K562 (cell line): ENCODE data around the gene VILL. TPM values are rescaled to one million over a fixed set of nuclear protein-coding genes. Genes with fewer than 3 reads are reported as not detected.

Experiments
- ARHGAP35 ChIP-seq: fragments of 450-650 bp; IDR thresholded peaks from 2 replicates; pipeline ENCODE4 v1.6.1; 2018; ENCODE audit not compliant: partially characterized antibody
- CBFA2T3 ChIP-seq: fragments of 450-650 bp; IDR thresholded peaks from 2 replicates; pipeline ENCODE4 v1.6.1; 2017
- CBX3 ChIP-seq, 2 experiments: IDR thresholded peaks; 1 replicate in 1 of 2; 2 replicates in 1 of 2; pipeline ENCODE4 v1.6.1; 2012; ENCODE audit warnings: inconsistent platforms in 2 of 2, low read length in 2 of 2, borderline replicate concordance in 1 of 2, control low read depth in 1 of 2
- DNMT1 ChIP-seq: fragments of 450-650 bp; IDR thresholded peaks from 2 replicates; pipeline ENCODE4 v1.6.1; 2016; ENCODE audit warnings: antibody characterized with exemption, mild to moderate bottlenecking
- EP300 ChIP-seq: IDR thresholded peaks from 2 replicates; pipeline ENCODE4 v1.6.1; 2012; ENCODE audit warnings: low read length, improper control_type of control experiment
- GTF3C2 ChIP-seq: IDR thresholded peaks from 3 replicates; pipeline ENCODE4 v1.6.1; 2011; ENCODE audit warnings: borderline replicate concordance, mild to moderate bottlenecking, moderate library complexity; ENCODE audit not compliant: insufficient read length; ENCODE audit errors: extremely low read depth
- HES1 ChIP-seq: fragments of 450-650 bp; IDR thresholded peaks from 2 replicates; pipeline ENCODE4 v1.6.1; 2016; ENCODE audit warnings: low read depth, mild to moderate bottlenecking, moderate library complexity
- KLF1 ChIP-seq: fragments of 450-650 bp; IDR thresholded peaks from 2 replicates; pipeline ENCODE4 v1.6.1; 2016; ENCODE audit warnings: missing genetic modification characterization, missing compliant biosample characterization
- MAFK ChIP-seq: IDR thresholded peaks from 2 replicates; pipeline ENCODE4 v1.6.1; 2011; ENCODE audit warnings: low read length, improper control_type of control experiment
- MEF2D ChIP-seq: conservative IDR thresholded peaks from 2 replicates; pipeline ENCODE4 v1.6.1; 2016; ENCODE audit warnings: low read depth, missing genetic modification characterization, missing compliant biosample characterization
- MEIS2 ChIP-seq: fragments of 450-650 bp; IDR thresholded peaks from 2 replicates; pipeline ENCODE4 v1.6.1; 2014; ENCODE audit warnings: mild to moderate bottlenecking; ENCODE audit not compliant: partially characterized antibody
- NFRKB ChIP-seq: fragments of 450-650 bp; IDR thresholded peaks from 2 replicates; pipeline ENCODE4 v1.6.1; 2016; ENCODE audit warnings: low read depth
- TEAD4 ChIP-seq, 2 experiments: sonication (generic) in 1 of 2; formaldehyde crosslinking in 1 of 2; IDR thresholded peaks; 2 replicates each; pipeline versions ENCODE4 v1.6.1 to v1.8.0; 2012 to 2022; ENCODE audit warnings: borderline replicate concordance in 1 of 2, inconsistent platforms in 1 of 2, low read length in 1 of 2, mild to moderate bottlenecking in 1 of 2, missing genetic modification reagents in 1 of 2
- TFAP4 ChIP-seq: sonication (generic); formaldehyde crosslinking; IDR thresholded peaks from 2 replicates; pipeline ENCODE4 v1.8.0; 2022; ENCODE audit warnings: missing genetic modification reagents, mild to moderate bottlenecking, moderate library complexity, borderline replicate concordance
- TRIM24 ChIP-seq, 2 experiments: fragments of 450-650 bp; IDR thresholded peaks; 2 replicates each; pipeline ENCODE4 v1.6.1; 2016
- YBX1 ChIP-seq: fragments of 450-650 bp; IDR thresholded peaks from 2 replicates; pipeline ENCODE4 v1.7.1; 2016; ENCODE audit warnings: mild to moderate bottlenecking
- ZNF197 ChIP-seq: fragments of 200-800 bp; sonication (Bioruptor generic); IDR thresholded peaks from 2 replicates; pipeline ENCODE4 v1.6.1; 2016; ENCODE audit warnings: low read depth, missing genetic modification characterization, missing compliant biosample characterization
- polyA plus RNA-seq, 8 experiments: library from polyadenylated mRNA; depleted of rRNA in 4 of 8; stranded (reverse) in 5 of 8; unstranded in 3 of 8; fragments of >200 nt; fragmentation: Nextera tagmentation in 2 of 8; fragmentation: Illumina TruSeq in 1 of 8; extraction: Ambion mirVana in 2 of 8; extraction: Trizol in 1 of 8; gene quantifications; 2 replicates each; pipeline versions ENCODE4 v1.2.1 to v1.2.3, GENCODE V29; 2011 to 2014; ENCODE audit warnings: inconsistent platforms in 1 of 8, missing spikeins in 1 of 8
- total RNA-seq, 7 experiments: library from RNA; depleted of rRNA in 6 of 7; stranded (reverse); fragments of >200 nt in 6 of 7; fragmentation: Illumina TruSeq in 2 of 7; extraction: Trizol in 2 of 7; gene quantifications; 2 replicates each; pipeline versions ENCODE4 v1.2.1 to v1.2.3, GENCODE V29; 2011 to 2021; ENCODE audit warnings: low replicate concordance in 1 of 7
- TF ChIP-seq, protein P1 (sequence below): sonication (generic); formaldehyde crosslinking; IDR thresholded peaks from 2 replicates; pipeline ENCODE4 v1.8.1; 2023; ENCODE audit warnings: mild to moderate bottlenecking, missing genetic modification reagents
- TF ChIP-seq, protein P2 (sequence below): fragments of 250-450 bp; sonication (Bioruptor Pico); IDR thresholded peaks from 2 replicates; pipeline ENCODE4 v1.9.0; 2021; ENCODE audit warnings: mild to moderate bottlenecking, inconsistent platforms

The VILL gene
- total and polyA plus RNA-seq, 9 of the 15 experiments (the other 6 are each of a cell fraction or from before 2014, with no cell fraction given) = 0.11 to 16.0 (median 8.8) TPM

GRCh38 chr3:37987751-37988179 lies 2.8 kb upstream of the VILL start (continued):
- TF ChIP-seq, protein P1, sequence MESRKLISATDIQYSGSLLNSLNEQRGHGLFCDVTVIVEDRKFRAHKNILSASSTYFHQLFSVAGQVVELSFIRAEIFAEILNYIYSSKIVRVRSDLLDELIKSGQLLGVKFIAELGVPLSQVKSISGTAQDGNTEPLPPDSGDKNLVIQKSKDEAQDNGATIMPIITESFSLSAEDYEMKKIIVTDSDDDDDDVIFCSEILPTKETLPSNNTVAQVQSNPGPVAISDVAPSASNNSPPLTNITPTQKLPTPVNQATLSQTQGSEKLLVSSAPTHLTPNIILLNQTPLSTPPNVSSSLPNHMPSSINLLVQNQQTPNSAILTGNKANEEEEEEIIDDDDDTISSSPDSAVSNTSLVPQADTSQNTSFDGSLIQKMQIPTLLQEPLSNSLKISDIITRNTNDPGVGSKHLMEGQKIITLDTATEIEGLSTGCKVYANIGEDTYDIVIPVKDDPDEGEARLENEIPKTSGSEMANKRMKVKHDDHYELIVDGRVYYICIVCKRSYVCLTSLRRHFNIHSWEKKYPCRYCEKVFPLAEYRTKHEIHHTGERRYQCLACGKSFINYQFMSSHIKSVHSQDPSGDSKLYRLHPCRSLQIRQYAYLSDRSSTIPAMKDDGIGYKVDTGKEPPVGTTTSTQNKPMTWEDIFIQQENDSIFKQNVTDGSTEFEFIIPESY (CRISPR knock-in tag) = peak; percentile 91
- TF ChIP-seq NFRKB = 0 out of 2 replicates have a peak, but pooled peaks have one; percentile 18
- no peak for TF ChIP-seq HES1
- TF ChIP-seq ZNF197 = no peak
- TF ChIP-seq TEAD4 (IDR thresholded peaks at IDR 0.05; ENCODE audit: low read length) = 0 out of 2 replicates have a peak, but pooled peaks have one; percentile 9
- no peak for TF ChIP-seq TEAD4 (CRISPR knock-in tag; IDR thresholded peaks at IDR 0.05; ENCODE audit: borderline replicate concordance)
- 0 out of 4 replicates have a peak, but pooled peaks of 1 of the 2 experiments have one; percentile 27 for TF ChIP-seq TRIM24 (IDR thresholded peaks at IDR 0.05)
- TF ChIP-seq ARHGAP35 = no peak
- TF ChIP-seq MEF2D (tag) = 0 out of 2 replicates have a peak, but pooled peaks have one; percentile 26
- TF ChIP-seq, protein P2, sequence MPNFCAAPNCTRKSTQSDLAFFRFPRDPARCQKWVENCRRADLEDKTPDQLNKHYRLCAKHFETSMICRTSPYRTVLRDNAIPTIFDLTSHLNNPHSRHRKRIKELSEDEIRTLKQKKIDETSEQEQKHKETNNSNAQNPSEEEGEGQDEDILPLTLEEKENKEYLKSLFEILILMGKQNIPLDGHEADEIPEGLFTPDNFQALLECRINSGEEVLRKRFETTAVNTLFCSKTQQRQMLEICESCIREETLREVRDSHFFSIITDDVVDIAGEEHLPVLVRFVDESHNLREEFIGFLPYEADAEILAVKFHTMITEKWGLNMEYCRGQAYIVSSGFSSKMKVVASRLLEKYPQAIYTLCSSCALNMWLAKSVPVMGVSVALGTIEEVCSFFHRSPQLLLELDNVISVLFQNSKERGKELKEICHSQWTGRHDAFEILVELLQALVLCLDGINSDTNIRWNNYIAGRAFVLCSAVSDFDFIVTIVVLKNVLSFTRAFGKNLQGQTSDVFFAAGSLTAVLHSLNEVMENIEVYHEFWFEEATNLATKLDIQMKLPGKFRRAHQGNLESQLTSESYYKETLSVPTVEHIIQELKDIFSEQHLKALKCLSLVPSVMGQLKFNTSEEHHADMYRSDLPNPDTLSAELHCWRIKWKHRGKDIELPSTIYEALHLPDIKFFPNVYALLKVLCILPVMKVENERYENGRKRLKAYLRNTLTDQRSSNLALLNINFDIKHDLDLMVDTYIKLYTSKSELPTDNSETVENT (CRISPR knock-in tag) = no peak
- no peak for TF ChIP-seq KLF1 (tag)
- peak; percentile 66 for TF ChIP-seq CBFA2T3
- TF ChIP-seq EP300 = 0 out of 2 replicates have a peak, but pooled peaks have one; percentile 15
- TF ChIP-seq YBX1 = no peak
- no peak; the same call in 1 of the 2 replicates for TF ChIP-seq MAFK
- TF ChIP-seq GTF3C2 = no peak
- peak in 1 of 2 experiments; percentile 28; a peak in 1 of 3 replicates for TF ChIP-seq CBX3 (IDR thresholded peaks at IDR 0.05; ENCODE audit: borderline replicate concordance in 1 of 2, low read length in 2 of 2)
- TF ChIP-seq TFAP4 (CRISPR knock-in tag) = peak; percentile 93
- TF ChIP-seq MEIS2 = no peak
- TF ChIP-seq DNMT1 = 0 out of 2 replicates have a peak, but pooled peaks have one; percentile 23
